Muscle of arm (tissue), 12 donors: ENCODE measurements around the gene CHMP5. TPM values are rescaled to one million over a fixed set of nuclear protein-coding genes. Genes with fewer than 3 reads are reported as not detected.

Experiments
- DNase-seq: peaks from one replicate; pipeline ENCODE4 v3.0.0-alpha.2; 2013
- polyA plus RNA-seq, 12 donors: library from polyadenylated mRNA; unstranded; fragments of 120-200 nt; gene quantifications; one replicate each; pipeline ENCODE4 v1.2.1, GENCODE V29; 2013; ENCODE audit not compliant: insufficient read length in 12 of 12

CHMP5 gene
- polyA plus RNA-seq, 12 donors = 61.7 to 93.0 (median 83.2) TPM; not detected in 1

DNA sequence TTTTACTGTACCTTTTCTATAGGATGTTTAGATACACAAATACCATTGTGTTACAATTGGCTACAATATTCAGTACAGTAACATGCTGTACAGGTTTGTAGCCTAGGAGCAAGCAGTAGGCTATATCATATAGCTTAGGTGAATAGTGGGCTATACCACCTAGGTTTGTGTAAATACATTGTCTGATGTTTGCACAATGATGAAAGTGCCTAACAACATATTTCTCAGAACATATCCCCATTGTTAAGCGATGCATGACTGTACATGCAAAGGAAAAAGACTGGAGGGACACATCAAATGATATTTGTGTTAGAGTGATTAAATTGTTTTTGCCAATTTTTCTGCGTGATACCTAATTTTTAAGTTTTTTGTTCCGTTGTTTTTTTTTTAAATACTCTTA, 5.3 kb downstream of the CHMP5 start:
- no peak for DNase-seq

DNA sequence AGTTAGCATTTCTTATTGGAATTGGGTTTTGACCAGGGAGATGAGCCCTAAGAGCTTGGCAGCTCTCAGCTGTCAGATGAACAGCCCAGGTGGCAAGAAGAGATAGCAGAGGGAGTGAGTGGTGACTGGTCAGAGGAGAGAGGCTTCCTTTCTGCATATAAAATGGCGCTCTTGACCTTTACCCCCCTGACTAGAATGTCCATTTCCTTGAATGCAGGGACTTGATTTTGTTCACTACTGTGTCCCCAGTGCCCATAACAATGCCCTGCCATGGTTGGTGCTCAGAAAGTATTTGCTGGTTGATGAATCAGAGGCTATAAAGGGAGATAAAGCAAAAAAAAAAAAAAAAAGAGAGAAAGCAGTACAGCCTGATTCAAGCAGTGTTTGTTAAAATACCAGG, 7.2 kb downstream of the CHMP5 start:
- no peak for DNase-seq

DNA sequence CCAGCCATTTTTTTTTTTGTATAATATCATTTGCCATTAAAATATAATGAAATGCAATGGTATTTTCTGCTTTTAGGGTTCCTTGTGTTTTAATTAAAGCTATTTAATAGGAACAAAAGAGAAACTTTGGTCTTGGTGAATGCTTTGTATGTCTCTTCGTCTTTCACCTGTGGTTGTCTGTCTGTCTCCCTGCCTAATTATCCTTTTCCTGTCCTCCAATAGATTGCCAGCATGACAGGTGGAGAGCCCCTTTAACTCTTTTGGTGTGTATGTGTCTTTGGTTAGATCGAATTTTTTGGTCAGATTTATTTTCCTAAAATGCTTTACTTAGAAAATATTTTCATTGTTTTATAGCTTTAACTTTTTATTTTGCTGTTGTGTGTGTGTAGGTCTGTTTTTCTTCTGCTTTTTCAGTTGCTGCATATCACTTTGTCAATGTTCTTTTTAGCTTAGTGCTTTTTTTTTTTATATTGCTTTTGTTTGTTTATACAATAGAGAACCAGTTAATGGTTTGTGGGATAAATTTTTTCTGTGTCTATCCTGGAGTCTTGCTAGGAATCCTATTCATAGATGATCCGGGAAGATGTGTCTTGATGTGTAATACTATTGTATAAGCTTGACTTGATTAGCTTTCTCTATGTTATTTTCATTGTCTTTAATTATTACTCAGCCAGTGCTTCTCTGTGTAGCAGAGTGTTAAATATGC, 8.6 kb downstream of the CHMP5 start:
- no peak for DNase-seq

DNA sequence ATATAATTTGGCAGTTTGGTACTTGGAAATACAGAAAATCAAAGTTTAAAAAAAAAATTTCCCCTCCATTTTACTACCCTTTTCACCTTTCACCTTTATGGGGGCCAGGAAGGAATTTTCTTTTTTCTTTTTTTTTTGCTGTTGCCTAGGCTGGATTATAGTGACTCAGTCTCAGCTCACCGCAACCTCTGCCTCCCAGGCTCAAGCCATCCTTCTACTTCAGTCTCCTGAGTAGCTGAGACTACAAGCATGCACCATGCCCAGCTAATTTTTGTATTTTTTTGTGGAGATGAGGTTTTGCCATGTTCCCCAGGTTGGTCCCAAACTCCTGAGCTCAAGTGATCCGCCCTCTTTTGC, 9.1 kb downstream of the CHMP5 start:
- DNase-seq = no peak

DNA sequence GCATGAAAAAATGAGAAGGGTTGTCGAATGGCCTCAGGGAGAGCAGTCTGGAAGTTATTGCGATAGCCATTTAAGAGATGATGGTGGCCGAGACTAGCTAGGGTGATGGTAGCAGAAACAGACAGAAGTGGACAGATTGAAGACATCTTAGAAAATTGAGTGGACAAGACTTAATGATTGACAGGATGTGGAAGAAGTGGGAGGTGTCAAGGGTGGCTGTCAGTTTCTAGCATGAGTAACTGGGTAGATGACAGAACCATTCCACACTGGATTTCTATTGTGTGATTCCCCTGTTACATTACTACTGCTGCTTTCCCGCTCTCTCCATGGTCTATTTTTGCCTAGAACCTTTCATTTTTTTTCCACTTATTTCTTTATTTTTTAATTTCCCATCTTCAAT, 12.6 kb downstream of the CHMP5 start:
- DNase-seq = no peak

DNA sequence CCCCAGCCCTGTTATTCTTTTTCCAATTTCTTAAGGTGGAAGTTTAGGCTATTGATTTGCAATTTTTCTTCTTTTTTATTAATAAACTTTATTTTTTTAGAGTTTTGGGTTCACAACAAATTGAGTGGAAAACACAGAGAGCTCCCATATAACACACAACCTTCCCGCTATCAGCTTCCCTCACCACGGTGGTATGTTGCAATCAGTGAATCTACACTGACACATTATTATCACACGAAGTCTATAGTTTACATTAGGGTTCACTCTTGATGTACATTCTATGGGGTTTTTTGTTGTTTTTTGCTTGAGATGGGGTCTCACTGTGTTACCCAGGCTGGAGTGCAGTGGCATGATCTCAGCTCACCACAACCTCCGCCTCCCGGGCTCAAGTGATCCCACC, 20.7 kb downstream of the CHMP5 start:
- DNase-seq = no peak

DNA sequence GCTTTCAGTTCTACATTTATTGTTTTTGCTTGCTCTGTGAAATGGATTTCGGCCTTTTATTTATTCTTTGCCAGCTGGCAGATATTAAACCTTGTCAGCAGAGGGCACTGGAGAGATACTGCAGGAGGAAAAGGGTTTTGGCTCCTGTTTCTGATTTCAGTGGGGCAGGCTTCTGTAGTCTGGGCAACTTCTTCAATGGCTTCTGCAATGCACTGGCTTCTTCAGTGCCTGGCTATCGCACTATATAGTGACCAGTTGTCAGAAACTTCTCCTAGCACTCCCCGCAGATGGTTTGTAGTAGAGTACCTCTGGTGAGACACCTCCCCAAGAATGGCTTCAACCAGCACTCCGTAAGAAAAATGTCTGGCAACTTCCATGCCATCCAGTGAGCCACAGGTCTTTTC, 22.2 kb downstream of the CHMP5 start:
- DNase-seq = peak; percentile 48

DNA sequence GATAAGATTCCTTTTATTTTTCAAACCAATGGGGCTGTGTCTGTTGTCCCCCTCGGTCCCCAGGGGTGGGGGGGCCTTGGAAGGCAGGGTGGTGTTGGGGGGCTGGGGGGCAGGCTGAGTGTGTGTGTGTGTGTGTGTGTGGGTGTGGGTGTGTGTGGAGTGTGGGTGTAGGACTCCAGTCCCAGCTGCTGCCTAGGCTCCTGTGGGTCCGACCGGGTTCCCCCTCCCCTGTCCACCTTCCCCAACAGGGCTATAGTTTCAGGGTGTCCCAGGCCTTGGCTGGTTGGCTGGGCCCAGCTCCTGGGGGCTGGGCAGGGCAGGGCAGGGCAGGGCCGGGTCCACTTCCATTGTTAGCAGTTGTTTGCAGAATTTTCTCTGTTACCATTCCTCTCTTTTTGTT, 23.4 kb downstream of the CHMP5 start:
- no peak for DNase-seq

DNA sequence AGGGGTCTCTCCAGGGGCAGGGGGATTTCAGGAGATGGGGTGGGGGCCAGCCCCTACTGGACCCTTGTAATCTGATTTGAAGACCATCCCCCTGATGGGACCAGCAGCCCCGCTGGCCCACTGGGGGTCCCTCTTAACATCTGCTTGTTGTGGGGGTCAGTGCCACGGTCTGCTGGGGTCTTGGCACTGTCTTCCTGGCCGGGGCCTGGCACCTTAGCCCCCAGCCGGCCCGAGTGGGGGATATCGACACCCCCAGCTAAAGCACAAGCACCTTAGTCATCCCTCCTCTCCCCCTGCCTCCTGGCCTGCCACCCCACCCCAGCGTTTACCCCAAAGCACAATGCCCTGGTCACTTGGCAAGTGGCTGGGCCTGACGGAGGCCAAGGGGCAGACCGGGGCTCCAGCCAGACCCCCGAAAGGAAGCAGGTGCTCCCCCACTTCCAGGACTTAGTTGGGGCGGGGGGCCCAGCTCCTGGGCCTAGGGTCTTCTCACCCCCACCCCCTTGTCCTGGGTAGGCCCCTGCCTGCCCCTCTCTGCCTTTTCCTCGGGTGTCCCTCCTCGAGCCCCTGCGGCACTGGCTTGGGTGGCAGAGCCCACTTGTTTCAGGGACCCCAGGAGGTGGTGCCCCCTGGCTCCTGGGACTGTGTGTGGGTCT, 24.1 kb downstream of the CHMP5 start:
- no peak for DNase-seq

DNA sequence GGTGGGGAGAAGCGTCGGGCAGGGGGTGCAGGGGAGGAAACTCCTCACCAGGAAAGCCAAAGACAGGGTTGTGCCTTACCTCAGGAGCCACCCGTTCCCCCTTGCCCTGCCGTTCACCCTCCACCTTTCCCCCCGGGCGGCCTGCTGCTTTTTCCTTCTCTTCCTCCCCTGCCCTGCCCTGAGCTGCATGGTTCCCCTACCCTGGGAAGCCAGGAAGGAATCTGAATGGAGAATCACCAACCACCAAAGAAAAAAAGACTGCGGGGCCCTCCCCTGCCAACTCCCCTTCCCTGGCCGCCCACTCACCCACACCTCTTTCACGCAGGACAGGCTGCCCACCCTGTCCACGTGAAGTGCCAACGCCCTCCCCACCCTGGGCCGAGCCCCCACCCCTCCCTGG, 24.6 kb downstream of the CHMP5 start:
- no peak for DNase-seq

DNA sequence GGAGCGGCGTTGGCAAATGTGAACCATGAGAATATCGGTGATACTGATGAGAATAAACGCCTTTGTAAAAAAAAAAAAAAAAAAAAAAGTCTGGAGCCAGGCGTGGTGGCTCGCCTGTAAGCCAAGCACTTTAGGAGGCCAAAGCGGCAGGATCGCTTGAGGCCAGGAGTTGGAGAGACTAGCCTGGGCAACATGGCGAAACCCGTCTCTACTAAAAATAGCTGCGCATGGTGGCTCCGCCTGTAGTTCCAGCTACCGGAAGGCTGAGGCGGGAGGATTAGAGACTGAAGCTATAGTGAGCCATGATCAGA, 25.0 kb downstream of the CHMP5 start:
- no peak for DNase-seq

DNA sequence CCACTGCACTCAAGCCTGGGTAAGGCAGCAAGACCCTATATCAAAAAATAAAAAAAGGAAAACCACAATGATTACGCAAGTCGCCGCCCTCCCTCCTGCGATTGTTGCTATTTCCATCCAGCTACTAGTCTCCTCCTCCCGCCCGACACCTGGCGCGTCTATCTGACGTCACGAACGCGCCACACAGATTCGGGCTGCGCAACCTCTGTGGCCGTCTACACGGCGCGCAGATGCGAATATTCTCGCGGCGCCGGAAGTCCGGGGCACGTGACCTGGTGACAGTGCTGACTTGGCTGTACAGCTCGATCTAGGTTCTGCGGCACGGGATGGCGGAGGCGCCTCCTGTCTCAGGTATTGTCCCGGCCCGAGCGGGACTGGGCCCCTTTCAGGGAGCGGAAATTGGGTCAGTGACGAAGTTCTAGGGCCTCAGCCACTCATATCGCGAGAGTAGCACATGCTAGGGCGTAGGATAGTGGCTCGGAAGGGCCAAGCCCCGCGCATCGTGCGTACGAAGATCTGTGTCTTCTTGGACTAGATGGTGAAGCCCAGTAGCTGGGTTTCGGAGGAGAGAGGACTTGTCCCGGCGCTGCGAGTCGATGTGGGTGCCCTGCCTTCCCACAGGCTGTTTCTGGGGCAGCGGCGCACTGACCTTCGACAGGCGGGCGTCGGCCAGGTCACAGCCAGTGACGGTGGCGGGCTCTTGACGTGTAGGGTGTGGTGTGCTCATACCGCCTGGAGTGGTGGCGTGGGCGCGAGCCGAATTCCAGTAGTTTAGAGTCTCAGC, 25.6 kb downstream of the CHMP5 start, which contains the start of gene NFX1:
TSS of gene NFX1 (plus strand) at position 270 of the 784 bp plus-strand sequence. CDS start at position 327, 57 bp downstream.
- DNase-seq = peak; percentile 99

DNA sequence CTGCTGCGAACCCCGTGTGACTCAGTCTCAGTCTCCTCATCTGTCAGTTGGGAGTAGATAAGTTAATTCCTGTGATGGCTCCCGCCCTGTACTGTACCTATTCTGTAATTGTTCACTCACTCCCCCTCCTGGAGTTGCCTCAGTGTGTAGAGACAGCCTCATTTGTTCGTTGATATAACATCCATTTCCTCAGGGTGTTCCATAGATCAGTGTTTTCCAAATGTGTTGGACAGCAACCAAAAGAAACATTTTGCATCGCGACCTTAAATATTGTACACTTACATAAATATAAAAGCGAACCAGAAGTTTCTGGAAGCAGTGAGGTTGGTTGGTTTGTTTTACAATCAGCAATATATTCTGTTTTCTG, 26.2 kb downstream of the CHMP5 start:
- DNase-seq = no peak

DNA sequence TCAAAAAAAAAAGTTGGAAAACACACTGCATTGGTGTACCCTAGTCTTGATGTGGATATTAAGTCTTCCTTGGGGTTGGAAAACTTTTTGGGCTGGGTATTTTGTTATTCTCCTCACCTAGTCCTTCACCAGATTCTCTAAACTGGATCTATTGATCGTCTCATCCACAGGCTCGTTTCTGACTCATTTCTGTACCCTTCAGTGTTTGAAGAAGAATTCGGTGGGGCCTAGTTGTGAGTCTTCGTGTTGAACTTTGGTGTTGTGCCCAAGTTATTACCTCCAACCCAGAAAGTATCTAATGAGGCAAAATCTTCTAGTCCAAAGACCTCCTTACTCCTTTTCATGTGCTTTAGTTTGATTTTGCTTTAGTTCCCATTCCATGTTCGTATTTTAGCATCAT, 27.1 kb downstream of the CHMP5 start:
- no peak for DNase-seq

DNA sequence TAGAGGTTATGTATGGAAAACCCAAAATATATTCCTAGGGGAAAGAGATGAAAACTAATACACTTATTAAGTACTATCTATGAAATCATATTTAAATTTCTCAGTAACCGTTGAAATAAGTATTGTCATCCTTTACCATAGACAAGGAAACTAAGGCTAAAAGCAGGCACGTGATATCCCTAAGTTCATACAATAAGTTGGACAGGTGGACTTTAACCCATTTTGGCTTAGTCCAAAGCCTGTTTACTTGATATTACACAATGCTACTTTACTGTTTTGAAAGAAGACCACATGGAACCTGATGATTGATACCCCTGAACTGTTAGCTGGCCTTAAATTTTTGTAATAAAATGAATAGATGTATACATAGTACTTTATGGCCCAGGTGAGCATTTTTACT, 28.9 kb downstream of the CHMP5 start:
- no peak for DNase-seq

DNA sequence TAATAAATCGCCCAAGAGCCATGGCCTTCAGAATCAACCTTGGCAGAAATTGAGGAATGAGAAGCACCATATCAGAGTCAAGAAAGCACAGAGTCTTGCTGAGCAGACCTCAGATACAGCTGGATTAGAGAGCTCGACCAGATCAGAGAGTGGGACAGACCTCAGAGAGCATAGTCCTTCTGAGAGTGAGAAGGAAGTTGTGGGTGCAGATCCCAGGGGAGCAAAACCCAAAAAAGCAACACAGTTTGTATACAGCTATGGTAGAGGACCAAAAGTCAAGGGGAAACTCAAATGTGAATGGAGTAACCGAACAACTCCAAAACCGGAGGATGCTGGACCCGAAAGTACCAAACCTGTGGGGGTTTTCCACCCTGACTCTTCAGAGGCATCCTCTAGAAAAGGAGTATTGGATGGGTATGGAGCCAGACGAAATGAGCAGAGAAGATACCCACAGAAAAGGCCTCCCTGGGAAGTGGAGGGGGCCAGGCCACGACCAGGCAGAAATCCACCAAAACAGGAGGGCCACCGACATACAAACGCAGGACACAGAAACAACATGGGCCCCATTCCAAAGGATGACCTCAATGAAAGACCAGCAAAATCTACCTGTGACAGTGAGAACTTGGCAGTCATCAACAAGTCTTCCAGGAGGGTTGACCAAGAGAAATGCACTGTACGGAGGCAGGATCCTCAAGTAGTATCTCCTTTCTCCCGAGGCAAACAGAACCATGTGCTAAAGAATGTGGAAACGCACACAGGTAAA, 30.0 kb downstream of the CHMP5 start:
- DNase-seq = no peak

DNA sequence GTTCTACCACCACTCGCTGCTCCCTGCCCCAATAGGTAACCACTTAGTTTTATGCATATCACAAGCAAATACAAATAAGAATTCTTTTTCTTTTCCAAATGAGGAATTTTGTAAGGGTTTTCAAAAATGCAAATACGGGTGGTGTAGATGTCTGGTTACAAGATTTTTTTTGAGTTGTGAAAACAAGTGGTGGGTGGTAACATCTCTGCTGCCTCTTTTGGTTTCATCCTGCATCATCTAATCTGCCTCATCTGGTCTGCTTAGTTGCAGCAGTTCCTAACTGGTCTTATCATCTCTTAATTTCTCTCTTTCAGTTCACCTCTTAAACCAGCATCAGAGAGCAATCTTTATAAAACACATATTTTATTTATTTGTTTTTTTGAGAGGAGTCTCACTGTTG, 30.7 kb downstream of the CHMP5 start:
- no peak for DNase-seq

DNA sequence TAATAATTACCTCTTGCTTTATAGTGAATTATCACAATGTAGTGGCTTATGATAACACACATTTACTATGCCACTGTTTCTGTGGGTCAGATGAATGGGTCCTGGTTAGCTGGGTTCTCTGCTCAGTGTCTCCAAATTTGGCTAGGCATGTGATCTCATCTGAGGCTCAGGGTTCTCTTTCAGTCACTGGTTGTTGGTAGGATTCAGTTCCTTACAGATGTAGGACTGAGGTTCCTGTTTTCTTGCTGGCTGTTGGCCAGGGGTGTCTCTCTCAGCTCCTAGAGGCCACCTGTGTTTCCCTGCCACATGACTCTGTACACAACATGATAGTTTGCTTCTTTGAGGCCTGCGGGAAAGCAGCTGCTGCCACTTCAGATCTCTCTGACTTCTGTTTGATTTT, 32.6 kb downstream of the CHMP5 start:
- peak; percentile 20 for DNase-seq

DNA sequence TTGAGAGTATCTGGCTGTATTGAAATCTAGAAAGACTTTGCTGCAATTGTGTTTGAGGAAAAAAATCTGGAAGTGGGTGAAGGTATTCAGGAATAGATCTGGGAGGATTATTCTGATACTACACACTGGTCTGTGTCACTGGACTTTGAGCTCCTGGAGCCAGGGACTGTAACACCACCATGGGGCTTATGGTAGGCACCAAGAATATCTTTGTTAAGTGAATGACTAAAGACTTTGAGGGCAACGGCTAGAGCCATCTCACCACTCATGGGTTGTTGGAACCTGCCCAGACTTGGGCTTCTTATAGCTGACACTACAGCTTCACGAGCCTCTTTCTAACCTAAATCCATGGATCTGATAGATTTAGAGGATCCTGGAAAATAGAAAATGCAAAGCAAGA, 35.7 kb downstream of the CHMP5 start:
- DNase-seq = no peak

DNA sequence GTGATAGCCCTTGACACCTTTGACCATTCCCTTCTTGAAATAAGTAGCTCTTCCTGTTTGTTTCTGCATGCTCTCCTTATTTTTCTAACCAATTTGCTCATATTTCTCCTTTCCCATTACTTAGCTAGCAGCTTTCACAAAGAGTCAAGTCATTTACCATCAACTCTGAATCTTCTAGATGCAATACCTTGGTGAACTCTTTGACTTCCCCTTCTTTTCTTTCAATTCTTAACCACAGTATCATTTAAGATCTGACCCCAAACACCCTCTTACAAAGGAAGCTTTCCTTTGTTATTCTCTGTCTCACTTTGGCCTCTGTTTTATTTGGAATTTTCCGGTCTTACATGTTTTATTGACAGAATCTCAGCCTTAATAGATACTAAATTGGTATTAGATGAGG, 39.5 kb downstream of the CHMP5 start:
- no peak for DNase-seq

DNA sequence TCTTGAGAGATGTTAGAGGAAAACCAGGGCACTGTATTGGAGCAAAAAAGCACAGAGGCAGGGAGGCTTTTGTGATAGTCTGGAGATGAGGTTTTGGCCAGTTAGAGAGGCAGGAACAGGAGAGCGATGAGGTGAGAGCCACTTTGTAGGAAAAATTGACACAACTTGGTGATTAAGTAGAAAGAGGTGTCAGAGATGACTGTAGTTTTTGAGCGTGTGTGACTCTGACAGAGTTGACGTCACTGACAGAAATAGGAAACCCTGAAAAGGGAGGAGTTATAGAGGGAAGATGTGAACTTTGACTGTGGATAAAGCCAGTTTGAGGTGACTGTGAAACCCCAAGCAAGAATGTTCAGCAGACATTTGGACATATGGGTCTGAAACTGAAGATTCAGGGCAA, 41.2 kb downstream of the CHMP5 start:
- no peak for DNase-seq

DNA sequence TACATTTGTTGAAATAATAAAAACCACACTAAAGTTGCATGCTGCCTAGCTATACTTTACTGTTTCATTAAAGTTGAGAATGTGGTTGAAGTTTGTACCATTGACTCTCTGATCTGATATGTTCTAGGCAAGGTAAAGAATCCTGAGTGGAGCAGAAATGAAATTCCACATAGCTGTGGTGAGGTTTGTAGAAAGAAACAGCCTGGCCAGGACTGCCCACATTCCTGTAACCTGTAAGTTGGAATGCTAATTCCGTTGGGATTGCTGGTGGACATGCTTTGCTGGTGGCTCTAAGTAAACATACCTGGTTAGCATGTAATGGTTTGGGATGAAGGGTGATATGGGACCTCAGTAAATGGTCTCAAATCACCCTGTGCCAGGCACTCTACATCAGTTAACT, 42.2 kb downstream of the CHMP5 start:
- DNase-seq = no peak

DNA sequence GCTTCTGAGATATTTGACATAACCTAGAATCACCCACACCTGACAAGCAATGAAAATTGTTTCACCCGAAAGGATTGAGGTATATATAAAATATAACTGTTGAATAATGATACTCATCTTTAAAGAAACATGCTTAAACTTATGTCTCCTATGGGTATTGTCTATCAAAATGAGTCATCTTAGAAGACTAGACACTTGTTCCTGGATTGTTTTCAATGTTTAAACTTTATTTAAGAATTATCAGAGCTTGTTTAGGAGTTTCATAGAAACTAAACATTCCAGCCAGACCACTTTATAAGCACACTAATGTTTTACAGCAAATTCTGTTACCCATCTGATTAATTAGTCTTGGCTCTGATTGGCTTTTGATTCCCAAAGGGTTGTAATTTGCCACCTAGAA, 45.1 kb downstream of the CHMP5 start:
- no peak for DNase-seq
